RWPE1 (cell line): ENCODE measurements around the gene EPHA8.

Source experiments
- CTCF ChIA-PET: fragments of 350-600 bp; sonication (Branson Sonifier 250); formaldehyde crosslinking; extraction: SDS; loops from one replicate; lab custom pipeline; 2021; lab: Yijun Ruan, JAX
- POLR2A ChIA-PET: fragments of 400-600 bp; formaldehyde crosslinking; extraction: SDS; loops from one replicate; lab custom pipeline; 2020; ENCODE audit warnings: antibody characterized with exemption; ENCODE audit not compliant: low non-redundant PET; lab: Yijun Ruan, JAX
- DNase-seq: peaks from one replicate; pipeline ENCODE4 v3.0.0; 2012; ENCODE audit warnings: low spot score
- H3K27ac ChIP-seq: fragments of 450-650 bp; 2 replicates; pipeline ENCODE4 v1.5.1; 2017
- TF ChIP-seq, protein P1 (sequence below): fragments of 450-650 bp; conservative IDR thresholded peaks from 2 replicates; pipeline ENCODE4 v1.5.1; 2017; ENCODE audit warnings: low read depth, mild to moderate bottlenecking

Gene EPHA8

DNA sequence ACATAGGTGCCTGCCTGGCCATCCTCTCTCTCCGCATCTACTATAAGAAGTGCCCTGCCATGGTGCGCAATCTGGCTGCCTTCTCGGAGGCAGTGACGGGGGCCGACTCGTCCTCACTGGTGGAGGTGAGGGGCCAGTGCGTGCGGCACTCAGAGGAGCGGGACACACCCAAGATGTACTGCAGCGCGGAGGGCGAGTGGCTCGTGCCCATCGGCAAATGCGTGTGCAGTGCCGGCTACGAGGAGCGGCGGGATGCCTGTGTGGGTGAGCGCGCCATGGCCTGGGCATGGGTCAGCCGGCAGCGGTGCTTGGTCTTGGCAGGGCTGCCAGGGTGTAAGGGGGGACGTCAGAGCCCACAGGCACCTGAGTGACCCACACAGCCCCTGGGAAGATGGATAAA is 13.3 kb downstream of the EPHA8 start:
- TF ChIP-seq, protein P1, sequence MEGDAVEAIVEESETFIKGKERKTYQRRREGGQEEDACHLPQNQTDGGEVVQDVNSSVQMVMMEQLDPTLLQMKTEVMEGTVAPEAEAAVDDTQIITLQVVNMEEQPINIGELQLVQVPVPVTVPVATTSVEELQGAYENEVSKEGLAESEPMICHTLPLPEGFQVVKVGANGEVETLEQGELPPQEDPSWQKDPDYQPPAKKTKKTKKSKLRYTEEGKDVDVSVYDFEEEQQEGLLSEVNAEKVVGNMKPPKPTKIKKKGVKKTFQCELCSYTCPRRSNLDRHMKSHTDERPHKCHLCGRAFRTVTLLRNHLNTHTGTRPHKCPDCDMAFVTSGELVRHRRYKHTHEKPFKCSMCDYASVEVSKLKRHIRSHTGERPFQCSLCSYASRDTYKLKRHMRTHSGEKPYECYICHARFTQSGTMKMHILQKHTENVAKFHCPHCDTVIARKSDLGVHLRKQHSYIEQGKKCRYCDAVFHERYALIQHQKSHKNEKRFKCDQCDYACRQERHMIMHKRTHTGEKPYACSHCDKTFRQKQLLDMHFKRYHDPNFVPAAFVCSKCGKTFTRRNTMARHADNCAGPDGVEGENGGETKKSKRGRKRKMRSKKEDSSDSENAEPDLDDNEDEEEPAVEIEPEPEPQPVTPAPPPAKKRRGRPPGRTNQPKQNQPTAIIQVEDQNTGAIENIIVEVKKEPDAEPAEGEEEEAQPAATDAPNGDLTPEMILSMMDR = no peak
- ChIA-PET POLR2A (no interaction called here), CTCF (no interaction called here)
- no peak overlapping the region for H3K27ac ChIP-seq
- no peak for DNase-seq

GRCh38 chr1:22578732-22579361 is 15.6 kb downstream of the EPHA8 start:
- ChIA-PET POLR2A (no interaction called here), CTCF (no interaction called here)
- TF ChIP-seq, protein P1 = no peak
- DNase-seq = no peak
- no peak overlapping the region for H3K27ac ChIP-seq

DNA sequence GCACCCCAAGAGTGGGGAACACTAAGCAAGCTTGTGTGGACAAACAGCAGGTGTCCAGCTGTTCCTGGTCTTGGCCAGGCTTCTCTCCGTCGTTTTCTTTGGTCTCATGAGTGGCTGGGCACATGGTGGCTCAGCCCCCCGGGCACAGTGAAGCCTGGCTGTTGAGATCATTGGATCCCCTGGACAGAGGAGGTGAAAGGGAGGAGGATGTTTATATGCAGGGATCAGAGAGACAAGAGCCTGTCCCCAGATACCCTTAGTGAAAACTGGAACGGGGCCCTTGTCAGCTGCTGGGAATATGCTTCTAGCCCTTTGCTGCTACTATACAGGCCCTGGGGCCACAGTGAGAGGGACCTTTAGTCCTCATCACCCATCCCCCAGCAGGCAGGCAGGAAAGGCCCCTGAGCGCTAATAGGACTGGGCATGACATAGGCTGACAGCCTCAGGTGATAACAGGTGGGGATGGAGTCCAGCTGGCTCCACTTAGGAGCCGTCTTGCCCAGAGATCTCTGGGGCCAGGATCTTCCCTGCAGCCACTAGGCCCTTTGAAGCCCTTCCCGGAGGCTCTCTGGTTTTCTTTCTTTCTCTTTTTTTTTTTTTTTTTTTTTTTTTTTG is 16.4 kb downstream of the EPHA8 start:
- no peak overlapping the region for H3K27ac ChIP-seq
- POLR2A ChIA-PET = no interaction called here
- CTCF ChIA-PET = interaction anchor here (0.7 kb wide), 1 partner anchor 1732 kb away, joined by 5 read pairs; no protein-coding TSS in a partner anchor

GRCh38 chr1:22582661-22583635 is 19.7 kb downstream of the EPHA8 start:
- no peak for DNase-seq
- POLR2A ChIA-PET = no interaction called here
- CTCF ChIA-PET = interaction anchor here (0.5 kb wide), 1 partner anchor 8 kb away, joined by 3 read pairs; no protein-coding TSS in a partner anchor
- H3K27ac ChIP-seq = no peak overlapping the region
- TF ChIP-seq, protein P1 = no peak

More for the DNA sequence above, 16.4 kb downstream of the EPHA8 start:
- TF ChIP-seq, protein P1 = no peak
- no peak for DNase-seq

GRCh38 chr1:22584001-22584562 is 20.8 kb downstream of the EPHA8 start:
- no peak overlapping the region for H3K27ac ChIP-seq
- CTCF ChIA-PET = no interaction called here
- DNase-seq = no peak

More at GRCh38 chr1:22584001-22584562, 20.8 kb downstream of the EPHA8 start:
- POLR2A ChIA-PET = no interaction called here
- TF ChIP-seq, protein P1 = no peak
